Measurements from ENCODE around the gene SLC38A9. TPM values are rescaled to one million over a fixed set of nuclear protein-coding genes. Genes with fewer than 3 reads are reported as not detected.

The SLC38A9 gene
- total and polyA plus RNA-seq, 4 donors, result 11.4 to 31.0 (median 18.6) TPM

GRCh38 chr5:55610542-55610941 lies 101.6 kb downstream of the SLC38A9 start (continued):
- TF ChIP-seq GABPA (IDR thresholded peaks at IDR 0.05 in 1 of 2, conservative IDR thresholded peaks at IDR 0.05 in 1 of 2), result no peak
- TF ChIP-seq JUND (IDR thresholded peaks at IDR 0.05), result peak in 1 of 2 donors; percentile 19
- no peak for TF ChIP-seq TAF1 (conservative IDR thresholded peaks at IDR 0.05)
- no peak for TF ChIP-seq CTCF (IDR thresholded peaks at IDR 0.05; ENCODE audit: low read depth, low read length, missing input control)
- peak; percentile 11 to 43 for TF ChIP-seq RAD21 (IDR thresholded peaks at IDR 0.05)
- TF ChIP-seq SP1 (IDR thresholded peaks at IDR 0.05), result peak; percentile 67
- TF ChIP-seq YY1 (IDR thresholded peaks at IDR 0.05), result no peak
- TF ChIP-seq EGR1 (IDR thresholded peaks at IDR 0.05; ENCODE audit: low read depth in 2 of 2), result no peak
- no peak for TF ChIP-seq NR2F2 (IDR thresholded peaks at IDR 0.05)
- TF ChIP-seq HNF4G (IDR thresholded peaks at IDR 0.05), result no peak

- H3K27ac ChIP-seq (ENCODE audit: low read depth in 1 of 2, low read length in 2 of 2), result no peak overlapping the region
- H3K9ac ChIP-seq (ENCODE audit: low read depth in 1 of 2, low read length in 2 of 2), result no peak overlapping the region
- WGBS, result 89% methylated on average over 1 of the region's 1 CpG
- H3K4me3 ChIP-seq (ENCODE audit: low read depth in 1 of 3, low read length in 3 of 3), result no peak overlapping the region
- DNase-seq (ENCODE audit: low spot score), result no peak
- H3K36me3 ChIP-seq (ENCODE audit: control insufficient read depth in 4 of 4, insufficient read depth in 3 of 4, low read depth in 1 of 4, low read length in 3 of 4), result no peaks in the 10 kb centered on the region
- peaks cover 0 to 9% (median 3%) of the 10 kb centered on the region in 4 donors for H3K4me1 ChIP-seq (ENCODE audit: control insufficient read depth in 4 of 4, insufficient read depth in 4 of 4, low read length in 3 of 4)
- H3K9me3 ChIP-seq (ENCODE audit: control insufficient read depth in 4 of 4, low read length in 3 of 4), result no peaks in the 10 kb centered on the region
- H3K27me3 ChIP-seq (ENCODE audit: control insufficient read depth in 4 of 4, insufficient read depth in 4 of 4, low read length in 3 of 4), result no peaks in the 10 kb centered on the region
- TF ChIP-seq NR2F2 (IDR thresholded peaks at IDR 0.05) (no peak), CTCF (IDR thresholded peaks at IDR 0.05; ENCODE audit: low read depth, low read length, missing input control) (no peak), HNF4G (IDR thresholded peaks at IDR 0.05) (no peak), FOXA1 (IDR thresholded peaks at IDR 0.05) (no peak), ATF3 (IDR thresholded peaks at IDR 0.05) (no peak), HNF4A (conservative IDR thresholded peaks at IDR 0.05) (no peak), YY1 (IDR thresholded peaks at IDR 0.05) (no peak), JUND (IDR thresholded peaks at IDR 0.05) (no peak), RAD21 (IDR thresholded peaks at IDR 0.05) (no peak), TAF1 (conservative IDR thresholded peaks at IDR 0.05) (no peak), FOXA2 (IDR thresholded peaks at IDR 0.05) (no peak), MAX (IDR thresholded peaks at IDR 0.05) (no peak), ZBTB33 (IDR thresholded peaks at IDR 0.05) (no peak), RXRA (IDR thresholded peaks at IDR 0.05) (no peak), REST (IDR thresholded peaks at IDR 0.05) (no peak), EGR1 (IDR thresholded peaks at IDR 0.05; ENCODE audit: low read depth in 2 of 2) (no peak)
These were observed 102.7 kb downstream of the SLC38A9 start for GRCh38 chr5:55609413-55609812.

Data from liver (tissue), 9 donors.